ENCODE data around the gene APOL5.
"Not testable (repeated sequence)": the region's sequence is repeated elsewhere in the genome, so short reads cannot be mapped to it uniquely, and the experiment has no call there.

APOL5 gene

DNA sequence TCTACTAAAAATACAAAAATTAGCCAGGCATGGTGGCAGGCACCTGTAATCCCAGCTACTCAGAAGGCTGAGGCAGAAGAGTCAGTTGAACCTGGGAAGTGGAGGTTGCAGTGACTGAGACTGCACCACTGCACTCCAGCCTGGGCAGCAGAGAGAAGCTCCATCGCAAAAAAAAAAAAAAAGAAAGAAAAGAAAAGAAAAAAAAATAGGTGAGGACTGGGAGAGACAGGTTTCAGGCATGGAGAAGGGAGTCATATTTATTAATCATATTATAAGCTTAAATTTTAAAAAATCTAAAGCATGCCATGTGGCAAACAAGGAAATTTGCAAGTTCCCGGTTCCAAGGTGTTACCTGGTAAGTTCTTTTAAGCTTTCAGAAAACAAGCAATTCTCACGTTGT is at the start of gene APOL5:
Gene APOL5, plus strand, starts transcription at position 301 of the 400 bp plus-strand sequence. Its CDS starts 0 bp downstream, at position 301.
- Histone ChIP-seq H3K79me2 (ENCODE audit: control insufficient read depth, insufficient read depth, low read length, unreplicated experiment) (no peaks in the 10 kb centered on the region), H2AFZ (ENCODE audit: low read length, unreplicated experiment) (no peak within 1 kb of the TSS), H3K27ac (ENCODE audit: low read depth, low read length) (no peak within 1 kb of the TSS), H3K4me3 (ENCODE audit: low read depth, low read length) (no peak within 1 kb of the TSS), H3K27me3 (ENCODE audit: insufficient read depth, low read length) (no peaks in the 10 kb centered on the region), H3K4me1 (ENCODE audit: control insufficient read depth, insufficient read depth, low read length, unreplicated experiment) (no peaks in the 10 kb centered on the region), H3K36me3 (ENCODE audit: insufficient read depth, low read length) (no peaks in the 10 kb centered on the region)

DNA sequence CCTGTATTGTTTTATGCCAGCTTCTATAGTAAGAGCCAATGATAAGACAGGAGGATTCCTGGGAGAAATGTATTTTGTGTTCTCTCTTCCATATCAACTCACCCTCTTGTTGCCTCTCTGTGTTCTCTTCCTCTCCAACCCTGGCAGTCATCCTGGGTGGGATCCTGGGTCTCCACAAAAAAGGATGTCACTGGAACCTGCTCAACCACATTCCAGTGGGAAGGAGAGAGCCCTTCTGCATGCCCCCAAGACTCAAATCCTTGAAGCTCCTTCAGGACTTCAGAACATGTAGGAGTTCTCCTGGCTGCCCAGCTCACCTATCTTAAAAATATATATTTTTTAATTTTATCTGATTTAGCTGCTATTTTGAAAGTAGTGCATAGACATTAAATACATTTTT is 43.3 kb upstream of the APOL5 start:
- Histone ChIP-seq H3K36me3 (ENCODE audit: insufficient read depth, low read length) (no peaks in the 10 kb centered on the region), H3K79me2 (ENCODE audit: control insufficient read depth, insufficient read depth, low read length, unreplicated experiment) (no peaks in the 10 kb centered on the region), H3K27me3 (ENCODE audit: insufficient read depth, low read length) (no peaks in the 10 kb centered on the region), H3K27ac (ENCODE audit: low read depth, low read length) (no peak overlapping the region), H3K4me3 (ENCODE audit: low read depth, low read length) (no peak overlapping the region), H3K4me1 (ENCODE audit: control insufficient read depth, insufficient read depth, low read length, unreplicated experiment) (no peaks in the 10 kb centered on the region), H2AFZ (ENCODE audit: low read length, unreplicated experiment) (no peak overlapping the region)

DNA sequence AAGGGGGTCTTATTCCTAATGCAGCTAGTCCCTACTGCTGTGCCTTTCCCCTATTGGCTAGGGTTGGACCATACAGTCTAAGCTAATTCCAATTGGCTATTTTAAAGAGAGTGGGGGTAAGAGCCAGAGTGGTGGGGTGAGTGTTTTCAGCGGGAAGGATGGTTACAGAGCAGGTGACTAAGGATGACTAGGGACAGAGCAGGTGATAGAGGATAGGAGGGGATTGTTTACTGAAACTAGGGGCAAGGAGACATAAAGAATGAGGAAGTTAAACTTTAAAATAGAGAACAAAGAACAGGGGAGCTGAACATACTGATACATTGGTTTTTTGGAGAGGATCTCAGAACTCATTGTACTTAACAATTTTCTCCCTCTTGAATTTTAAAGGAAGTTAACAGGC is 41.6 kb upstream of the APOL5 start:
- H3K36me3 ChIP-seq (ENCODE audit: insufficient read depth, low read length); H2AFZ ChIP-seq (ENCODE audit: low read length, unreplicated experiment); H3K79me2 ChIP-seq (ENCODE audit: control insufficient read depth, insufficient read depth, low read length, unreplicated experiment); H3K27ac ChIP-seq (ENCODE audit: low read depth, low read length); H3K4me1 ChIP-seq (ENCODE audit: control insufficient read depth, insufficient read depth, low read length, unreplicated experiment); H3K27me3 ChIP-seq (ENCODE audit: insufficient read depth, low read length); H3K4me3 ChIP-seq (ENCODE audit: low read depth, low read length): not testable (repeated sequence)

DNA sequence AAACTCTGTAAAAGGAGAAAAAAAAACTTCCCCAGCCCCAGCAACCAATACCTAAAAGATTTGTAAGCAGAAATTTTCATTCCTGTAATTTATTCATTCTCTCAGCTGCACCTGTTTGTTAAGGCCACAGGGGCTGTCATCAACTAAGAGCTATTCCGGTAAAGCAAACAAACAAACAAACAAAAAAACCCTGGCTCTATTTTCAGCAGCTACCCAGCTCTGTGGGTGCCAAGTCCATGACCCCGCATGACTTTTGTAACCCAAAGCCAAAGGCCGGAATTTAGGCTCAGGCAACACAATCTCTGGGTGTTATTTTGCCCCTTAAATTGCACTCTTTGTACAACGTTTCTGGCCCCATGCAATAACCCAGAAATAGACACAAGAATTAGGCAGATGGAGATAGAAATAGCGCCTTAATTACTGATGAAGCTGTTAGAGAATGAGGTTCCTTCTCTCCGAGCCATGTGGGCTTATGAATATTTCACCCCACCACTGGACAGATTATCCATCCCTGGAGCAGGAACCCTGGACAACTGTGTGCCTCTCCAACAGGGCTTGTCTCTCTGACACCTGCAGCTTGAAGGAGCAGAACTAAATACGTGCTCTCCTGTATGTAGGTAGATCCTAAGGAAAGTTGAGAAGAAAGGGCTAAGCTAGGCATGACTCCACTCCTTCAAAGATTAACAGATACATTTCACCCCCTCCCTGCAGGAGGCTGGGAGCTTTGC is 40.0 kb upstream of the APOL5 start:
- H3K27me3 ChIP-seq (ENCODE audit: insufficient read depth, low read length), result no peaks in the 10 kb centered on the region
- H3K4me1 ChIP-seq (ENCODE audit: control insufficient read depth, insufficient read depth, low read length, unreplicated experiment), result no peaks in the 10 kb centered on the region
- H3K36me3 ChIP-seq (ENCODE audit: insufficient read depth, low read length), result no peaks in the 10 kb centered on the region
- H3K27ac ChIP-seq (ENCODE audit: low read depth, low read length), result no peak overlapping the region
- no peak overlapping the region for H2AFZ ChIP-seq (ENCODE audit: low read length, unreplicated experiment)
- no peaks in the 10 kb centered on the region for H3K79me2 ChIP-seq (ENCODE audit: control insufficient read depth, insufficient read depth, low read length, unreplicated experiment)
- no peak overlapping the region for H3K4me3 ChIP-seq (ENCODE audit: low read depth, low read length)

- Histone ChIP-seq H2AFZ (ENCODE audit: low read length, unreplicated experiment) (no peak overlapping the region), H3K4me1 (ENCODE audit: control insufficient read depth, insufficient read depth, low read length, unreplicated experiment) (no peaks in the 10 kb centered on the region), H3K27me3 (ENCODE audit: insufficient read depth, low read length) (no peaks in the 10 kb centered on the region), H3K27ac (ENCODE audit: low read depth, low read length) (no peak overlapping the region), H3K36me3 (ENCODE audit: insufficient read depth, low read length) (no peaks in the 10 kb centered on the region), H3K4me3 (ENCODE audit: low read depth, low read length) (no peak overlapping the region), H3K79me2 (ENCODE audit: control insufficient read depth, insufficient read depth, low read length, unreplicated experiment) (no peaks in the 10 kb centered on the region)
Observed at GRCh38 chr22:35678836-35679235, 38.8 kb upstream of the APOL5 start.

DNA sequence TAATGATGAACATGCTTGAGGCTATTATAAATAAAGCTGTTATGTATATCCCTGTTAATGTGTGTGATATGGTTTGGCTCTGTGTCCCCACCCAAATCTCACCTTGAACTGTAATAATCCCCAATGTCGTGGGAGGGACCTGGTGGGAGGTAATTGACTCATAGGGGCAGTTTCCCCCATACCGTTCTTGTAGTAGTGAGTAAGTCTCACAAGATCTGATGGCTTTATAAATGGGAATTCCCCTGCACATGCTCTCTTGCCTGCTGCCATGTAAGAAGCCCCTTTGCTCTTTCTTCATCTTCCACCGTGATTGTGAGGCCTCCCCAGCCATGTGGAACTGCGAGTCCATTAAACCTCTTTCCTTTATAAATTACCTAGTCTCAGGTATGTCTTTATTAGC is 38.2 kb upstream of the APOL5 start:
- H3K4me3 ChIP-seq (ENCODE audit: low read depth, low read length); H2AFZ ChIP-seq (ENCODE audit: low read length, unreplicated experiment); H3K36me3 ChIP-seq (ENCODE audit: insufficient read depth, low read length); H3K4me1 ChIP-seq (ENCODE audit: control insufficient read depth, insufficient read depth, low read length, unreplicated experiment); H3K27me3 ChIP-seq (ENCODE audit: insufficient read depth, low read length); H3K79me2 ChIP-seq (ENCODE audit: control insufficient read depth, insufficient read depth, low read length, unreplicated experiment); H3K27ac ChIP-seq (ENCODE audit: low read depth, low read length): not testable (repeated sequence)

GRCh38 chr22:35681454-35682052 is 36.1 kb upstream of the APOL5 start:
- Histone ChIP-seq H3K4me3 (ENCODE audit: low read depth, low read length) (no peak overlapping the region), H3K27me3 (ENCODE audit: insufficient read depth, low read length) (no peaks in the 10 kb centered on the region), H2AFZ (ENCODE audit: low read length, unreplicated experiment) (no peak overlapping the region), H3K36me3 (ENCODE audit: insufficient read depth, low read length) (no peaks in the 10 kb centered on the region), H3K4me1 (ENCODE audit: control insufficient read depth, insufficient read depth, low read length, unreplicated experiment) (no peaks in the 10 kb centered on the region), H3K79me2 (ENCODE audit: control insufficient read depth, insufficient read depth, low read length, unreplicated experiment) (no peaks in the 10 kb centered on the region), H3K27ac (ENCODE audit: low read depth, low read length) (no peak overlapping the region)

GRCh38 chr22:35683560-35683959 is 34.1 kb upstream of the APOL5 start:
- no peaks in the 10 kb centered on the region for H3K79me2 ChIP-seq (ENCODE audit: control insufficient read depth, insufficient read depth, low read length, unreplicated experiment)
- H3K36me3 ChIP-seq (ENCODE audit: insufficient read depth, low read length), result no peaks in the 10 kb centered on the region
- no peak overlapping the region for H3K27ac ChIP-seq (ENCODE audit: low read depth, low read length)
- no peak overlapping the region for H3K4me3 ChIP-seq (ENCODE audit: low read depth, low read length)
- no peaks in the 10 kb centered on the region for H3K27me3 ChIP-seq (ENCODE audit: insufficient read depth, low read length)
- H2AFZ ChIP-seq (ENCODE audit: low read length, unreplicated experiment), result no peak overlapping the region
- no peaks in the 10 kb centered on the region for H3K4me1 ChIP-seq (ENCODE audit: control insufficient read depth, insufficient read depth, low read length, unreplicated experiment)

DNA sequence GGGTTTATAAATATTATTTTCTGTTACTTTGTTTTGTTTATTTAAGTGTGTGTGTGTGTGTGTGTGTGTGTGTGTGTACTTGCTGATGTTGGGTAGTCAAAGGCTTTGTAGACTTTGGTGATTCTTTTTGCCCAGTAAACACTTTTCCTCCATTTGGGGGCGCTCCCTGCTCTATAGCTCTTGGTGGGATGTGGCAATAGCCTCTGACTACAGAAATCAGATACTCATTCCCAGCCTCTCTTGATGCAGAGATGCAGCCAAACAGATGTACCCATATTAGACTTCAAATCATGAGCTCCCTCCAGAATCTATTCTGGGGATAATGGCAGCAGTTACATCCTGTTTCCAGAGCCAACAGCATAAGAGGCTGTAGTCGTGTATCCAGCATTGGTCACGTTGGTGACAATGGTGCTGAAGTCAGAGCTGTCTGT is 33.4 kb upstream of the APOL5 start:
- Histone ChIP-seq H3K36me3 (ENCODE audit: insufficient read depth, low read length) (no peaks in the 10 kb centered on the region), H3K27me3 (ENCODE audit: insufficient read depth, low read length) (no peaks in the 10 kb centered on the region), H3K4me3 (ENCODE audit: low read depth, low read length) (no peak overlapping the region), H3K27ac (ENCODE audit: low read depth, low read length) (no peak overlapping the region), H3K4me1 (ENCODE audit: control insufficient read depth, insufficient read depth, low read length, unreplicated experiment) (no peaks in the 10 kb centered on the region), H2AFZ (ENCODE audit: low read length, unreplicated experiment) (no peak overlapping the region), H3K79me2 (ENCODE audit: control insufficient read depth, insufficient read depth, low read length, unreplicated experiment) (no peaks in the 10 kb centered on the region)

- Histone ChIP-seq H3K4me1 (ENCODE audit: control insufficient read depth, insufficient read depth, low read length, unreplicated experiment) (no peaks in the 10 kb centered on the region), H3K4me3 (ENCODE audit: low read depth, low read length) (no peak overlapping the region), H3K79me2 (ENCODE audit: control insufficient read depth, insufficient read depth, low read length, unreplicated experiment) (no peaks in the 10 kb centered on the region), H3K36me3 (ENCODE audit: insufficient read depth, low read length) (no peaks in the 10 kb centered on the region), H2AFZ (ENCODE audit: low read length, unreplicated experiment) (no peak overlapping the region), H3K27me3 (ENCODE audit: insufficient read depth, low read length) (no peaks in the 10 kb centered on the region), H3K27ac (ENCODE audit: low read depth, low read length) (no peak overlapping the region)
Observed at GRCh38 chr22:35684732-35685131, 32.9 kb upstream of the APOL5 start.

DNA sequence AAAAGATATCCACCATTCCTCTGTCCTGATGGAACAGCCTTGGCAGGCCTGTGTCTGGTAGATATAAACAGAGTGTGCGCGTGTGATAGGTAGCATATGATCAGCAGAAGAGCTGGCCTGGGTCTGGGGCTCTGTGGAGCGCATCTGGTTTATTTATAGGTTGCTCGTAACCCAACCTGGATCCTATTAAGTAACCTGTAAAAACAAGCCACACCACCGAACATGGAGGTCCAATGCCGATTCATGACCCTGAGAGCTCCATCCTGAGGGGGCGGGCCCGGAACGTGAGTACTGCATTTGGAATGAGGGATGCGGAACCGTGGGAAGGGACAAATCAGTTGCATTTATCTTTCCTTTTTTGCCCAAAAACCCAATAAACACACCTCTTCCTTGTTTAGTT is 31.9 kb upstream of the APOL5 start:
- Histone ChIP-seq H3K4me1 (ENCODE audit: control insufficient read depth, insufficient read depth, low read length, unreplicated experiment) (no peaks in the 10 kb centered on the region), H3K4me3 (ENCODE audit: low read depth, low read length) (no peak overlapping the region), H3K79me2 (ENCODE audit: control insufficient read depth, insufficient read depth, low read length, unreplicated experiment) (no peaks in the 10 kb centered on the region), H3K27me3 (ENCODE audit: insufficient read depth, low read length) (no peaks in the 10 kb centered on the region), H3K36me3 (ENCODE audit: insufficient read depth, low read length) (no peaks in the 10 kb centered on the region), H3K27ac (ENCODE audit: low read depth, low read length) (no peak overlapping the region), H2AFZ (ENCODE audit: low read length, unreplicated experiment) (no peak overlapping the region)

Data from ACC112 (cell line).